ENCODE measurements around the gene LRMDA.

The LRMDA gene

GRCh38 chr10:76547352-76547972, 1116.0 kb downstream of the LRMDA start:
- ATAC-seq = no peak

GRCh38 chr10:76548716-76549115, 1117.3 kb downstream of the LRMDA start:
- no peak for ATAC-seq

- ATAC-seq = no peak
These were observed 1117.7 kb downstream of the LRMDA start for GRCh38 chr10:76549171-76549570.

GRCh38 chr10:76550806-76551205, 1119.4 kb downstream of the LRMDA start:
- no peak for ATAC-seq

- ATAC-seq = no peak
These were observed 1120.9 kb downstream of the LRMDA start for GRCh38 chr10:76552091-76552873.

- ATAC-seq = no peak
These were observed 1122.0 kb downstream of the LRMDA start for GRCh38 chr10:76553263-76554032.

- no peak for ATAC-seq
These were observed 1122.6 kb downstream of the LRMDA start for GRCh38 chr10:76554033-76554408.

GRCh38 chr10:76554478-76554877, 1123.1 kb downstream of the LRMDA start:
- ATAC-seq = no peak

GRCh38 chr10:76555067-76555670, 1123.7 kb downstream of the LRMDA start:
- no peak for ATAC-seq

- ATAC-seq = no peak
These were observed 1125.9 kb downstream of the LRMDA start for GRCh38 chr10:76557366-76557765.

- ATAC-seq = no peak
These were observed 1127.2 kb downstream of the LRMDA start for GRCh38 chr10:76558586-76558985.

- no peak for ATAC-seq
These were observed 1127.8 kb downstream of the LRMDA start for GRCh38 chr10:76558996-76559891.

- ATAC-seq = no peak
These were observed 1128.4 kb downstream of the LRMDA start for GRCh38 chr10:76559892-76560220.

GRCh38 chr10:76560338-76560737, 1128.9 kb downstream of the LRMDA start:
- ATAC-seq = no peak

GRCh38 chr10:76563286-76563685, 1131.9 kb downstream of the LRMDA start:
- ATAC-seq = no peak

- no peak for ATAC-seq
These were observed 1140.6 kb downstream of the LRMDA start for GRCh38 chr10:76572021-76572420.

GRCh38 chr10:76576276-76576962, 1145.0 kb downstream of the LRMDA start:
- ATAC-seq = no peak

- no peak for ATAC-seq
These were observed 1146.0 kb downstream of the LRMDA start for GRCh38 chr10:76577455-76577854.

- no peak for ATAC-seq
These were observed 1150.3 kb downstream of the LRMDA start for GRCh38 chr10:76581506-76582256.

- no peak for ATAC-seq
These were observed 1151.1 kb downstream of the LRMDA start for GRCh38 chr10:76582531-76582930.

GRCh38 chr10:76583711-76584161, 1152.3 kb downstream of the LRMDA start:
- ATAC-seq = no peak
